ENCODE measurements around the gene ADCY3. TPM values are rescaled to one million over a fixed set of nuclear protein-coding genes. Genes with fewer than 3 reads are reported as not detected.
A peak's percentile ranks its signal among the peaks of the same experiment; 100 is the strongest.

ADCY3 gene
- total RNA-seq, 1 donor from 2014 or later = 23.2 TPM

- no peak for FAIRE-seq
- DNase-seq (ENCODE audit: low spot score in 2 of 2) = no peak
These were observed 11.6 kb downstream of the ADCY3 start for GRCh38 chr2:24908461-24908901.

GRCh38 chr2:24907116-24907515 lies 12.9 kb downstream of the ADCY3 start:
- DNase-seq (ENCODE audit: low spot score in 2 of 2) (no peak), FAIRE-seq (no peak)

GRCh38 chr2:24906466-24906865 lies 13.6 kb downstream of the ADCY3 start:
- FAIRE-seq = no peak
- DNase-seq (ENCODE audit: low spot score in 2 of 2) = no peak

- DNase-seq (ENCODE audit: low spot score in 2 of 2) = no peak
- no peak for FAIRE-seq
These were observed 16.6 kb downstream of the ADCY3 start for GRCh38 chr2:24903161-24904103.

GRCh38 chr2:24899361-24899910 lies 20.6 kb downstream of the ADCY3 start:
- no peak for DNase-seq (ENCODE audit: low spot score in 2 of 2)
- no peak for FAIRE-seq

GRCh38 chr2:24898122-24899109 lies 21.6 kb downstream of the ADCY3 start:
- FAIRE-seq (no peak), DNase-seq (ENCODE audit: low spot score in 2 of 2) (no peak)

GRCh38 chr2:24894750-24895149 lies 25.3 kb downstream of the ADCY3 start:
- no peak for DNase-seq (ENCODE audit: low spot score in 2 of 2)

GRCh38 chr2:24893934-24894333 lies 26.1 kb downstream of the ADCY3 start:
- FAIRE-seq (no peak), DNase-seq (ENCODE audit: low spot score in 2 of 2) (no peak)

More at GRCh38 chr2:24894750-24895149, 25.3 kb downstream of the ADCY3 start:
- FAIRE-seq = no peak

GRCh38 chr2:24892928-24893327 lies 27.1 kb downstream of the ADCY3 start:
- DNase-seq (ENCODE audit: low spot score in 2 of 2) (no peak), FAIRE-seq (no peak)

- FAIRE-seq (no peak), DNase-seq (ENCODE audit: low spot score in 2 of 2) (no peak)
These were observed 28.8 kb downstream of the ADCY3 start for GRCh38 chr2:24891201-24891600.

- FAIRE-seq (no peak), DNase-seq (ENCODE audit: low spot score in 2 of 2) (no peak)
These were observed 30.8 kb downstream of the ADCY3 start for GRCh38 chr2:24889221-24889620.

GRCh38 chr2:24888177-24888576 lies 31.9 kb downstream of the ADCY3 start:
- DNase-seq (ENCODE audit: low spot score in 2 of 2) (no peak), FAIRE-seq (no peak)

- no peak for DNase-seq (ENCODE audit: low spot score in 2 of 2)
- no peak for FAIRE-seq
These were observed 32.6 kb downstream of the ADCY3 start for GRCh38 chr2:24887307-24887874.

- FAIRE-seq (no peak), DNase-seq (ENCODE audit: low spot score in 2 of 2) (no peak)
These were observed 33.2 kb downstream of the ADCY3 start for GRCh38 chr2:24886691-24887304.

GRCh38 chr2:24886126-24886501 lies 33.9 kb downstream of the ADCY3 start:
- DNase-seq (ENCODE audit: low spot score in 2 of 2) (no peak), FAIRE-seq (no peak)

- DNase-seq (ENCODE audit: low spot score in 2 of 2) = no peak
- no peak for FAIRE-seq
These were observed 34.6 kb downstream of the ADCY3 start for GRCh38 chr2:24885221-24886125.

GRCh38 chr2:24883946-24884345 lies 36.1 kb downstream of the ADCY3 start:
- DNase-seq (ENCODE audit: low spot score in 2 of 2) (no peak), FAIRE-seq (no peak)

- FAIRE-seq (no peak), DNase-seq (ENCODE audit: low spot score in 2 of 2) (no peak)
These were observed 38.4 kb downstream of the ADCY3 start for GRCh38 chr2:24881623-24882022.

GRCh38 chr2:24881158-24881557 lies 38.9 kb downstream of the ADCY3 start:
- no peak for FAIRE-seq
- peak in 1 of 2 donors; percentile 42 for DNase-seq (ENCODE audit: low spot score in 2 of 2)

All from frontal cortex (tissue), 4 donors.